Endodermal cell (in vitro differentiated cells): ENCODE data around the gene AUNIP. TPM values are rescaled to one million over a fixed set of nuclear protein-coding genes. Genes with fewer than 3 reads are reported as not detected.
A peak's percentile ranks its signal among the peaks of the same experiment; 100 is the strongest.

ENCODE experiments used
- DNase-seq: peaks from one replicate; pipeline ENCODE4 v3.0.0-alpha.2; 2017
- H3K27ac ChIP-seq: 2 replicates; pipeline ENCODE4 v1.5.1; 2013; ENCODE audit warnings: mild to moderate bottlenecking, low read depth, low read length, moderate library complexity
- H3K27me3 ChIP-seq: 2 replicates; pipeline ENCODE4 v1.6.1; 2013; ENCODE audit warnings: mild to moderate bottlenecking, low read length, moderate library complexity; ENCODE audit not compliant: insufficient read depth, control insufficient read depth, poor library complexity, severe bottlenecking
- H3K36me3 ChIP-seq: 2 replicates; pipeline ENCODE4 v1.7.0; 2013; ENCODE audit warnings: mild to moderate bottlenecking, low read length, moderate library complexity; ENCODE audit not compliant: control insufficient read depth, insufficient read depth
- H3K4me1 ChIP-seq: one replicate; pipeline ENCODE4 v1.7.0; 2013; ENCODE audit warnings: low read length; ENCODE audit not compliant: control insufficient read depth, insufficient read depth
- H3K4me3 ChIP-seq: 2 replicates; pipeline ENCODE4 v1.5.1; 2013; ENCODE audit warnings: mild to moderate bottlenecking, low read length, moderate library complexity
- H3K9ac ChIP-seq: 2 replicates; pipeline ENCODE4 v1.6.1; 2013; ENCODE audit warnings: mild to moderate bottlenecking, low read length, moderate library complexity; ENCODE audit not compliant: poor library complexity, severe bottlenecking; ENCODE audit errors: extremely low read depth
- H3K9me3 ChIP-seq: 2 replicates; pipeline ENCODE4 v1.6.1; 2013; ENCODE audit warnings: mild to moderate bottlenecking, low read length, moderate library complexity; ENCODE audit not compliant: control insufficient read depth
- H3K27ac Mint-ChIP-seq: 2 replicates; pipeline ENCODE4 v1.8.0; 2020; ENCODE audit warnings: mixed read lengths
- H3K27me3 Mint-ChIP-seq: 2 replicates; pipeline ENCODE4 v1.8.0; 2021; ENCODE audit warnings: mild to moderate bottlenecking, mixed read lengths; ENCODE audit not compliant: insufficient read depth
- H3K36me3 Mint-ChIP-seq: 2 replicates; pipeline ENCODE4 v1.8.0; 2020; ENCODE audit warnings: low read depth, mixed read lengths
- H3K4me1 Mint-ChIP-seq: 2 replicates; pipeline ENCODE4 v1.8.0; 2020; ENCODE audit warnings: mixed read lengths
- H3K4me3 Mint-ChIP-seq: 2 replicates; pipeline ENCODE4 v1.8.0; 2020; ENCODE audit warnings: mild to moderate bottlenecking, moderate library complexity, mixed read lengths
- H3K9me3 Mint-ChIP-seq: 2 replicates; pipeline ENCODE4 v1.8.0; 2020; ENCODE audit warnings: mild to moderate bottlenecking, mixed read lengths
- WGBS, 2 experiments: methylation state at CpG; one replicate each; pipeline versions ENCODE4 v1.1.5 to v1.1.7; 2013; ENCODE audit warnings: missing lambda C conversion rate in 2 of 2, mixed read lengths in 1 of 2; ENCODE audit not compliant: insufficient coverage in 1 of 2, insufficient read length in 1 of 2; 5-methylcytosine and 5-hydroxymethylcytosine counted together
- total RNA-seq, 2 donors: library from RNA; stranded (reverse); fragmentation: NEBNext Ultra II Directional in 1 of 2; extraction: Animal tissue kit (Norgen Biotek cat#: 25700) in 1 of 2; gene quantifications; 2 replicates in 1 of 2; 3 replicates in 1 of 2; pipeline ENCODE4 v1.2.1, GENCODE V29; 2021
- TF ChIP-seq, protein P1 (sequence below): fragments of 200-600 bp; sonication (generic); conservative IDR thresholded peaks from 2 replicates; pipeline ENCODE4 v1.5.0; 2021; ENCODE audit warnings: antibody characterized with exemption, mild to moderate bottlenecking

The AUNIP gene
- total RNA-seq, 2 donors from 2014 or later: 14.3 to 19.5 TPM

DNA sequence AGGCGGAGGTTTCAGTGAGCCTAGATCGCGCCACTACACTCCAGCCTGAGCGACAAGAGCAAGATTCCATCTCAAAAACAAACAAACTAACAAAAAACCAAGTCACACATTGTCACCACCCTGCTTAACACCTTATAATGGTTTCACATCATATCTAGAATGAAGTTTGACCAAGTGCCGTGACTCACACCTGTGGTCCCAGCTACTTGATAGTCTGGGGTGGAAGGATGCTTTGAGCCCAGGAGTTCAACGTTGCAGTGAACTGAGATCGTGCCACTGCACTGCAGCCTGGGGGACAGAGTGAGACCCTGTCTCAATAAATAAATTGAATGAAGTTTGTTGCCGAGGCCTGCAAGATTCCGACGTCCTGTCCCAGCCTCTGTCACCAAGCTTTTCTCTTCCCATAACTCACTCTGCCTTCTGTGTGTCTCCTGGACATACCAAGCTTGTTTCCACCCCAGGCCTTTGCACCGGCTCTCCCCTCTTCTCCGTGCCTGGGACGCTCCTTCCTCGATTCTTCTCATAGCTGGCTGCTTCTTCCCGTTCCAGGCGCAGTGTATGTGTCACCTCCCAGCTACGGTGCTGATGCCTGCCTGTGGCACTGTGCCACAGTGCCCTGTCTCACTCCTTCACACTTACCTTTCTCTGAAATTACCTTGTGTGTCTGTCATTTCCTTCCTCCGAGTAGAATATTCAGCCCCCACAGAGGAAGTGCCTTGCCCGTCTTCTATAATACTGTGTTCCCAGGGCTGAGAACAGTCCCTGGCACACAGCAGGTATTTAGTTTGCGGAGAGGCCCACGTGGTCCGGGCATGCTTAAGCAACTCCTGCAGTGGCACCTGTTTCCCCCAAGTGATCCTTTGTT is 63.1 kb downstream of the AUNIP start:
- peaks cover 6% of the 10 kb centered on the region for H3K4me1 ChIP-seq
- no peaks in the 10 kb centered on the region for H3K9me3 Mint-ChIP-seq
- H3K4me1 Mint-ChIP-seq: peaks cover 20% of the 10 kb centered on the region
- H3K4me3 ChIP-seq: no peak overlapping the region
- no peaks in the 10 kb centered on the region for H3K27me3 Mint-ChIP-seq
- H3K9ac ChIP-seq: no peak overlapping the region
- H3K36me3 ChIP-seq: no peaks in the 10 kb centered on the region
- no peak for DNase-seq
- H3K36me3 Mint-ChIP-seq: no peaks in the 10 kb centered on the region
- H3K9me3 ChIP-seq: no peaks in the 10 kb centered on the region
- H3K27ac ChIP-seq: no peak overlapping the region
- H3K27ac Mint-ChIP-seq: peak overlapping the region; percentile 14
- H3K27me3 ChIP-seq: no peaks in the 10 kb centered on the region
- TF ChIP-seq, protein P1, sequence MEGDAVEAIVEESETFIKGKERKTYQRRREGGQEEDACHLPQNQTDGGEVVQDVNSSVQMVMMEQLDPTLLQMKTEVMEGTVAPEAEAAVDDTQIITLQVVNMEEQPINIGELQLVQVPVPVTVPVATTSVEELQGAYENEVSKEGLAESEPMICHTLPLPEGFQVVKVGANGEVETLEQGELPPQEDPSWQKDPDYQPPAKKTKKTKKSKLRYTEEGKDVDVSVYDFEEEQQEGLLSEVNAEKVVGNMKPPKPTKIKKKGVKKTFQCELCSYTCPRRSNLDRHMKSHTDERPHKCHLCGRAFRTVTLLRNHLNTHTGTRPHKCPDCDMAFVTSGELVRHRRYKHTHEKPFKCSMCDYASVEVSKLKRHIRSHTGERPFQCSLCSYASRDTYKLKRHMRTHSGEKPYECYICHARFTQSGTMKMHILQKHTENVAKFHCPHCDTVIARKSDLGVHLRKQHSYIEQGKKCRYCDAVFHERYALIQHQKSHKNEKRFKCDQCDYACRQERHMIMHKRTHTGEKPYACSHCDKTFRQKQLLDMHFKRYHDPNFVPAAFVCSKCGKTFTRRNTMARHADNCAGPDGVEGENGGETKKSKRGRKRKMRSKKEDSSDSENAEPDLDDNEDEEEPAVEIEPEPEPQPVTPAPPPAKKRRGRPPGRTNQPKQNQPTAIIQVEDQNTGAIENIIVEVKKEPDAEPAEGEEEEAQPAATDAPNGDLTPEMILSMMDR: no peak
- no peak overlapping the region for H3K4me3 Mint-ChIP-seq
- WGBS, 2 experiments: 86 to 89% methylated on average over 20 to 22 of the region's 22 CpGs

DNA sequence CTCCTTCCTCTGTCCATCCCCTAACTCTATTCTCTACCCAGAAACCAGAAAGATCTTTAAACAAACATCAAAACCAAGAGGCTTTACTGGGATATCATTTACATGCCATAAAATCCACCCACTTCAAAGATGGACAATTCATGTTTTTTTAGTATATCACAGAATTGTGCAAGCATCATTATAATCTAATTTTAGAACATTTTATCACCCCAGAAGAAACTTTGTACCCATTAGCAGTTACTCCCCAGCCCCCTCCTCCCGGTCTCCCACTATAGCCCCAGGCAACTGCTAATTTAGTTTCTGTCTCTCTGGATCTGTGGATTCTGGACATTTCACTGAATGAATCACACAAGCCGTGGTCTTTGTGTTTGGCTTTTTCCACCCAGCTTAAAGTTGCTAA is 64.0 kb downstream of the AUNIP start:
- no peaks in the 10 kb centered on the region for H3K9me3 Mint-ChIP-seq
- Histone ChIP-seq H3K9me3 (no peaks in the 10 kb centered on the region), H3K9ac (no peak overlapping the region), H3K27me3 (no peaks in the 10 kb centered on the region), H3K4me3 (no peak overlapping the region), H3K27ac (no peak overlapping the region), H3K36me3 (no peaks in the 10 kb centered on the region), H3K4me1 (peaks cover 6% of the 10 kb centered on the region)
- H3K27me3 Mint-ChIP-seq: no peaks in the 10 kb centered on the region
- peaks cover 15% of the 10 kb centered on the region for H3K4me1 Mint-ChIP-seq
- no peaks in the 10 kb centered on the region for H3K36me3 Mint-ChIP-seq
- 91 to 92% methylated on average over 2 of the region's 2 CpGs for WGBS, 2 experiments
- no peak overlapping the region for H3K4me3 Mint-ChIP-seq
- H3K27ac Mint-ChIP-seq: no peak overlapping the region
- DNase-seq: no peak
- TF ChIP-seq, protein P1: no peak

DNA sequence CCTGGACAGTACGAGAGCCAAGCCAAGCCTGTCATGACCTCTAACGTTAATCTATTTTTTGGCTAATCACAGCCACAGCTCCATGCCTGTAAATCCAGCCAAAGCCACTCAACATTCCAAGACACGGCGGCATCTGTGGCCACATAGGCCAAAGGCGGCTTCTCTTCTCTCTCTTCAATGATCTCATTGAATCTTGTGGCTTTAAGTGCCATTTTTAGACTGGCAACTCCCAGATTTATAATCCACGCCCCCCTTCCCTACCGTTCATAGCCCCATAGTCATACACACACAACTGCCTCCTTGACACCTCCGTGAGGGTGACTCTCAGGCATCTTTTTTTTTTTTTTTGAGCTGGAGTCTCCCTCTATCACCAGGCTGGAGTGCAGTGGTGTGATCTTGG is 64.9 kb downstream of the AUNIP start:
- Mint-ChIP-seq H3K4me1 (peaks cover 11% of the 10 kb centered on the region), H3K27ac (no peak overlapping the region), H3K36me3 (no peaks in the 10 kb centered on the region), H3K27me3 (no peaks in the 10 kb centered on the region), H3K4me3 (no peak overlapping the region), H3K9me3 (no peaks in the 10 kb centered on the region)
- Histone ChIP-seq H3K27me3 (no peaks in the 10 kb centered on the region), H3K4me3 (no peak overlapping the region), H3K36me3 (no peaks in the 10 kb centered on the region), H3K27ac (no peak overlapping the region), H3K9me3 (no peaks in the 10 kb centered on the region), H3K4me1 (peaks cover 6% of the 10 kb centered on the region), H3K9ac (no peak overlapping the region)
- no peak for DNase-seq
- TF ChIP-seq, protein P1: no peak
- WGBS, 2 experiments: 93% methylated on average over 6 to 8 of the region's 8 CpGs
